SU-DHL-6 (cell line): Measurements from ENCODE around the gene LRRFIP1.

Experiments
- EZH2phosphoT487 ChIP-seq: fragments of 200-600 bp; sonication (generic), shearing (Covaris generic); conservative IDR thresholded peaks from 2 replicates; pipeline ENCODE4 v1.6.1; 2018; ENCODE audit warnings: mild to moderate bottlenecking, antibody characterized with exemption, low read length, moderate library complexity, mixed read lengths
- TF ChIP-seq, protein P1 (sequence below): fragments of 200-600 bp; sonication (generic); IDR thresholded peaks from one replicate; pipeline ENCODE4 v1.5.1; 2017; ENCODE audit warnings: antibody characterized with exemption, mild to moderate bottlenecking, low read length, moderate library complexity; ENCODE audit not compliant: insufficient read depth, poor library complexity, severe bottlenecking

DNA sequence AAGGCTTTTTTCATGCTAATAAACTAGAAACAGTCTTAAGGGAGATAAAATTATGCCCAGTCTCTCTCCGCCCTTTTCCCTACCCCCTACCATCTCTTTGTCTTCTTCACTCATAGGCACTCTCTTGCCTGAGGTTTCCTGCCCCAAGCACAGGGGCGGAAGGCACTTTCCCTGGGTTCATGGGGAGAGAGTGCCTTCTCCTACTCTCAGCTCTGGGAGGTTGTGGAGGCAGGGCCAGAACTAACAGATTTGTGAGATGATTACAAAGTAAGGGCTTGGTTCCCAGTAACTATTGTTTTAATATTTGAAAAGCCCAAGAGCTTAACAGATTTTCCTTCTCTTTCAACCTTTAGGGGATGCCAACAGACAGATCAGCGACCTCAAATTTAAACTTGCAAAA, 145.1 kb downstream of the LRRFIP1 start:
- TF ChIP-seq, protein P1, sequence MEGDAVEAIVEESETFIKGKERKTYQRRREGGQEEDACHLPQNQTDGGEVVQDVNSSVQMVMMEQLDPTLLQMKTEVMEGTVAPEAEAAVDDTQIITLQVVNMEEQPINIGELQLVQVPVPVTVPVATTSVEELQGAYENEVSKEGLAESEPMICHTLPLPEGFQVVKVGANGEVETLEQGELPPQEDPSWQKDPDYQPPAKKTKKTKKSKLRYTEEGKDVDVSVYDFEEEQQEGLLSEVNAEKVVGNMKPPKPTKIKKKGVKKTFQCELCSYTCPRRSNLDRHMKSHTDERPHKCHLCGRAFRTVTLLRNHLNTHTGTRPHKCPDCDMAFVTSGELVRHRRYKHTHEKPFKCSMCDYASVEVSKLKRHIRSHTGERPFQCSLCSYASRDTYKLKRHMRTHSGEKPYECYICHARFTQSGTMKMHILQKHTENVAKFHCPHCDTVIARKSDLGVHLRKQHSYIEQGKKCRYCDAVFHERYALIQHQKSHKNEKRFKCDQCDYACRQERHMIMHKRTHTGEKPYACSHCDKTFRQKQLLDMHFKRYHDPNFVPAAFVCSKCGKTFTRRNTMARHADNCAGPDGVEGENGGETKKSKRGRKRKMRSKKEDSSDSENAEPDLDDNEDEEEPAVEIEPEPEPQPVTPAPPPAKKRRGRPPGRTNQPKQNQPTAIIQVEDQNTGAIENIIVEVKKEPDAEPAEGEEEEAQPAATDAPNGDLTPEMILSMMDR, result no peak
- TF ChIP-seq EZH2phosphoT487, result no peak
